Lower leg skin (tissue), 4 donors: Measurements from ENCODE around the gene TMEM259. TPM values are rescaled to one million over a fixed set of nuclear protein-coding genes. Genes with fewer than 3 reads are reported as not detected.

ENCODE experiments used
- DNase-seq, 2 donors: peaks; one replicate each; pipeline ENCODE4 v3.0.0-alpha.2; 2019; ENCODE audit warnings: low spot score in 2 of 2
- H3K4me3 ChIP-seq: fragments of 200-600 bp; sonication (generic); 2 replicates; pipeline ENCODE4 v1.5.1; 2017; ENCODE audit warnings: mild to moderate bottlenecking, low read depth; ENCODE audit not compliant: poor library complexity, severe bottlenecking
- POLR2A ChIP-seq, 2 donors: fragments of 450-650 bp; IDR thresholded peaks; one replicate each; pipeline ENCODE4 v1.6.1; 2016 to 2017; ENCODE audit warnings: antibody characterized with exemption in 2 of 2, mild to moderate bottlenecking in 1 of 2, moderate library complexity in 1 of 2
- WGBS, 2 donors: methylation state at CpG; one replicate each; pipeline ENCODE4 v1.1.5; 2018; 5-methylcytosine and 5-hydroxymethylcytosine counted together
- intact Hi-C: fragments of 100-400 bp; cut with DNase I; formaldehyde crosslinking; loops from one replicate; pipeline ENCODE4 v1.15.0; 2023; ENCODE audit warnings: low total_unique reads
- total RNA-seq, 4 donors: library from RNA; depleted of rRNA; stranded (reverse); fragments of >200 nt; gene quantifications; one replicate each; pipeline ENCODE4 v1.1.0, GENCODE V29; 2016
- TF ChIP-seq, protein P1 (sequence below), 3 donors: fragments of 450-650 bp; IDR thresholded peaks; one replicate each; pipeline ENCODE4 v1.5.1; 2016; ENCODE audit warnings: antibody characterized with exemption in 3 of 3, mild to moderate bottlenecking in 3 of 3, moderate library complexity in 2 of 3

TMEM259 gene
- total RNA-seq, 4 donors from 2014 or later = 180 to 299 (median 226) TPM

GRCh38 chr19:1007399-1008251 is 13.3 kb downstream of the TMEM259 start:
- WGBS, 2 donors = 88% methylated on average over 35 to 64 of the region's 73 CpGs
- no peak for DNase-seq
- intact Hi-C loops = no loop called here
- H3K4me3 ChIP-seq = no peak overlapping the region
- TF ChIP-seq, protein P1, sequence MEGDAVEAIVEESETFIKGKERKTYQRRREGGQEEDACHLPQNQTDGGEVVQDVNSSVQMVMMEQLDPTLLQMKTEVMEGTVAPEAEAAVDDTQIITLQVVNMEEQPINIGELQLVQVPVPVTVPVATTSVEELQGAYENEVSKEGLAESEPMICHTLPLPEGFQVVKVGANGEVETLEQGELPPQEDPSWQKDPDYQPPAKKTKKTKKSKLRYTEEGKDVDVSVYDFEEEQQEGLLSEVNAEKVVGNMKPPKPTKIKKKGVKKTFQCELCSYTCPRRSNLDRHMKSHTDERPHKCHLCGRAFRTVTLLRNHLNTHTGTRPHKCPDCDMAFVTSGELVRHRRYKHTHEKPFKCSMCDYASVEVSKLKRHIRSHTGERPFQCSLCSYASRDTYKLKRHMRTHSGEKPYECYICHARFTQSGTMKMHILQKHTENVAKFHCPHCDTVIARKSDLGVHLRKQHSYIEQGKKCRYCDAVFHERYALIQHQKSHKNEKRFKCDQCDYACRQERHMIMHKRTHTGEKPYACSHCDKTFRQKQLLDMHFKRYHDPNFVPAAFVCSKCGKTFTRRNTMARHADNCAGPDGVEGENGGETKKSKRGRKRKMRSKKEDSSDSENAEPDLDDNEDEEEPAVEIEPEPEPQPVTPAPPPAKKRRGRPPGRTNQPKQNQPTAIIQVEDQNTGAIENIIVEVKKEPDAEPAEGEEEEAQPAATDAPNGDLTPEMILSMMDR (IDR thresholded peaks at IDR 0.05) = no peak
- no peak for TF ChIP-seq POLR2A (IDR thresholded peaks at IDR 0.05)

DNA sequence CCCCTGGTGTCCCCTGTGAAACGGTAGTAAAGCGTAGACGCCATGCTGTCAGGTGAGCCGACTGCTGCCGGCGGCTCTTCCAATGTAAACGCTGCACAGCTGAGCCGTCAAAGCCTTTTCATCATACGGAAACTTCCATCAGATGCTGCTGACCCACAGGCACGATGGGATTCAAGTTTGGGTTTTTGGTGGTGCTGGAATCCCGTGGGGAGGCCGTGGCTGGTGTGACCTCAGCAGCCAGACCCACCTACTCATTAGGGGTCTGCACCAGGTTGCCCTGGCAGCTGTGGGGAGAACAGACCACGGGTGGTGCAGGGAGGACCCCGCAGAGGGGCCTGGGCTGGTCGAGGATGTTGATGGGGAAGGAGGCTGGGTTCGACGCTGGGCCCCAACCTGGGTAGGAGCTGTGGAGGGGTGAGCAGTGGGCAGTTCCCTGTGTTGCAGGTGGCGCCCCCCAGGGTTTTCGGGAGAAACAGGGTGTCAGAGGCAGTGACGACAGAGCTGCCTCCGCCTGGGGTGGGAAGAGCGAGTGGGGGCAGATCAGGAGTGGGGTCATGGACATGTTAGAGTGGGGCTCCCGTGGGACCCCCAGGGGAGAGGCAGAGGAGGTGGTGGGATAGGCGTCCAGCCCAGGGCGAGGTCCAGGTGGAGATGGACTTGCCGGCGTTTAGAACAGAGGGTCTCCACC is 14.1 kb downstream of the TMEM259 start:
- DNase-seq = no peak
- no peak overlapping the region for H3K4me3 ChIP-seq
- intact Hi-C loops = no loop called here
- WGBS, 2 donors = 67 to 77% methylated on average over 27 of the region's 27 CpGs
- no peak for TF ChIP-seq POLR2A (IDR thresholded peaks at IDR 0.05)
- TF ChIP-seq, protein P1 (IDR thresholded peaks at IDR 0.05) = no peak

GRCh38 chr19:1004803-1005664 is 15.9 kb downstream of the TMEM259 start:
- DNase-seq = no peak
- H3K4me3 ChIP-seq = no peak overlapping the region
- intact Hi-C loops = no loop called here
- WGBS, 2 donors = 87 to 89% methylated on average over 47 to 67 of the region's 70 CpGs
- TF ChIP-seq POLR2A (IDR thresholded peaks at IDR 0.05) = no peak
- TF ChIP-seq, protein P1 (IDR thresholded peaks at IDR 0.05) = no peak

DNA sequence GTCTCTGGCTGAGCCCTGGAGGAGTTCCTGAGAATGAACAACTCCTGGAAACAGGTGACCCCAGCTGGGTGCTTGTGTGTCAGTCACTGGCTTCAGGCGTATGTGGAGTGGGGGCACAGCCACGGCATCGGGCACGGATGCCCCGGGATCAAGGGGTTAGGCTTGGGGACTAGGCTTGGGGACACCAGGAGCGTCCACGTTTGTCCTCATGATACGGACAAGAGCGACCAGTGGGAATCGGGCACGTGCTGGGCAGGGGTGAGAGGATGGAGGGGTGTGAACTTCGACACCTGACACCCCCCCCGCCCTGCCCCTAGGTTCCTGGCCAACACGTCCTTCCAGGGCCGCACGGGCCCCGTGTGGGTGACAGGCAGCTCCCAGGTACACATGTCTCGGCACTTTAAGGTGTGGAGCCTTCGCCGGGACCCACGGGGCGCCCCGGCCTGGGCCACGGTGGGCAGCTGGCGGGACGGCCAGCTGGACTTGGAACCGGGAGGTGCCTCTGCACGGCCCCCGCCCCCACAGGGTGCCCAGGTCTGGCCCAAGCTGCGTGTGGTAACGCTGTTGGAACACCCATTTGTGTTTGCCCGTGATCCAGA is 16.6 kb downstream of the TMEM259 start:
- intact Hi-C loops = no loop called here
- DNase-seq = no peak
- TF ChIP-seq, protein P1 (IDR thresholded peaks at IDR 0.05) = no peak
- TF ChIP-seq POLR2A (IDR thresholded peaks at IDR 0.05) = no peak
- no peak overlapping the region for H3K4me3 ChIP-seq
- WGBS, 2 donors = 58 to 70% methylated on average over 17 to 31 of the region's 32 CpGs

- H3K4me3 ChIP-seq = no peak overlapping the region
- intact Hi-C loops = no loop called here
- TF ChIP-seq POLR2A (IDR thresholded peaks at IDR 0.05) = no peak
- TF ChIP-seq, protein P1 (IDR thresholded peaks at IDR 0.05) = no peak
- 79% methylated on average over 28 of the region's 37 CpGs; no CpG with 5 or more reads in 1 of the 2 donors for WGBS, 2 donors
- no peak for DNase-seq
Measured at GRCh38 chr19:1003283-1003682, 17.6 kb downstream of the TMEM259 start.
